IMR-90 (cell line): ENCODE results near the gene ANKRD16. TPM values are rescaled to one million over a fixed set of nuclear protein-coding genes. Genes with fewer than 3 reads are reported as not detected.

Experiments
- ATAC-seq: fragments of 200-7000 bp; cut with Tn5 transposase; 2 replicates; pipeline ENCODE4 v1.9.1; 2020; ENCODE audit warnings: low read depth, mild to moderate bottlenecking, moderate library complexity
- Bru-seq: library from RNA; stranded (reverse); fragments of 400-500 nt; gene quantifications from one replicate; lab custom pipeline; 2021; lab: Mats Ljungman, UMichigan
- BruChase-seq, 2 experiments: library from RNA; stranded (reverse); fragments of 400-500 nt; gene quantifications; one replicate each; lab custom pipeline; 2021; lab: Mats Ljungman, UMichigan
- BruUV-seq: library from RNA; stranded (reverse); fragments of 400-500 nt; replicated peaks from 2 replicates; lab custom pipeline; 2021; lab: Mats Ljungman, UMichigan
- CTCF ChIA-PET: fragments of 300-600 bp; formaldehyde crosslinking; extraction: SDS; loops from one replicate; lab custom pipeline; 2021; ENCODE audit warnings: antibody characterized with exemption; lab: Yijun Ruan, JAX
- POLR2A ChIA-PET: fragments of 300-600 bp; sonication (Branson Sonifier 250); formaldehyde crosslinking; loops from one replicate; lab custom pipeline; 2022; ENCODE audit warnings: antibody characterized with exemption; ENCODE audit not compliant: unreplicated experiment; lab: Charles Lee
- DNase-seq: peaks from one replicate; pipeline ENCODE4 v3.0.0; 2013
- H2AFZ ChIP-seq: replicated peaks from 2 replicates; pipeline ENCODE3; 2013; ENCODE audit warnings: low read length, mild to moderate bottlenecking; ENCODE audit not compliant: poor library complexity
- H2AK5ac ChIP-seq: 2 replicates; pipeline ENCODE4 v1.6.1; 2013; ENCODE audit warnings: low read depth, low read length, inconsistent platforms
- H2AK9ac ChIP-seq: replicated peaks from 2 replicates; pipeline ENCODE3; 2013; ENCODE audit warnings: mild to moderate bottlenecking, low read depth, low read length, moderate library complexity; ENCODE audit not compliant: poor library complexity
- H2BK120ac ChIP-seq: 2 replicates; pipeline ENCODE4 v1.6.1; 2013; ENCODE audit warnings: low read depth, low read length, inconsistent platforms
- H2BK15ac ChIP-seq: 3 replicates; pipeline ENCODE4 v1.6.1; 2013; ENCODE audit warnings: low read depth, low read length, inconsistent platforms
- H2BK20ac ChIP-seq: 2 replicates; pipeline ENCODE4 v1.6.1; 2013; ENCODE audit warnings: low read depth, mild to moderate bottlenecking, inconsistent platforms, low read length, moderate library complexity
- H2BK5ac ChIP-seq: 2 replicates; pipeline ENCODE4 v1.6.1; 2013; ENCODE audit warnings: mild to moderate bottlenecking, low read depth, low read length, inconsistent platforms; ENCODE audit not compliant: poor library complexity, severe bottlenecking
- H3K14ac ChIP-seq: replicated peaks from 2 replicates; pipeline ENCODE4 v1.6.1; 2013; ENCODE audit warnings: low read depth, low read length, inconsistent platforms
- H3K18ac ChIP-seq: 2 replicates; pipeline ENCODE4 v1.6.1; 2013; ENCODE audit warnings: low read depth, low read length, control low read depth
- H3K23ac ChIP-seq: 2 replicates; pipeline ENCODE4 v1.6.1; 2013; ENCODE audit warnings: low read depth, low read length, inconsistent platforms
- H3K27ac ChIP-seq: 2 replicates; pipeline ENCODE4 v1.5.1; 2013; ENCODE audit warnings: mild to moderate bottlenecking, control low read depth, low read length; ENCODE audit not compliant: insufficient read depth
- H3K27me3 ChIP-seq: 2 replicates; pipeline ENCODE4 v1.6.1; 2013; ENCODE audit warnings: low read length; ENCODE audit not compliant: control insufficient read depth, insufficient read depth
- H3K36me3 ChIP-seq: 2 replicates; pipeline ENCODE4 v1.6.1; 2013; ENCODE audit warnings: low read length, mixed read lengths; ENCODE audit not compliant: control insufficient read depth, insufficient read depth
- H3K4ac ChIP-seq: 2 replicates; pipeline ENCODE4 v1.6.1; 2013; ENCODE audit warnings: low read depth, low read length, inconsistent platforms
- H3K4me1 ChIP-seq: 2 replicates; pipeline ENCODE4 v1.6.1; 2013; ENCODE audit warnings: low read length, mixed read lengths; ENCODE audit not compliant: control insufficient read depth, insufficient read depth
- H3K4me2 ChIP-seq: 2 replicates; pipeline ENCODE4 v1.6.1; 2013; ENCODE audit warnings: low read depth, mild to moderate bottlenecking, control low read depth, low read length, moderate library complexity
- H3K4me3 ChIP-seq: 2 replicates; pipeline ENCODE4 v1.5.1; 2013; ENCODE audit warnings: low read depth, mild to moderate bottlenecking, control low read depth, low read length, moderate library complexity; ENCODE audit not compliant: insufficient read depth
- H3K56ac ChIP-seq: 2 replicates; pipeline ENCODE4 v1.6.1; 2013; ENCODE audit warnings: low read length, inconsistent platforms; ENCODE audit not compliant: insufficient read depth; ENCODE audit errors: extremely low read depth
- H3K79me1 ChIP-seq, 2 experiments: 2 replicates each; pipeline ENCODE4 v1.6.1; 2013; ENCODE audit warnings: low read length in 2 of 2, inconsistent platforms in 1 of 2, low read depth in 1 of 2
- H3K9ac ChIP-seq: 2 replicates; pipeline ENCODE4 v1.6.1; 2013; ENCODE audit warnings: low read depth, low read length, control low read depth
- H3K9me1 ChIP-seq: 2 replicates; pipeline ENCODE4 v1.6.1; 2013; ENCODE audit warnings: low read length, inconsistent platforms; ENCODE audit not compliant: insufficient read depth
- H3K9me3 ChIP-seq: 2 replicates; pipeline ENCODE4 v1.6.1; 2013; ENCODE audit warnings: low read length; ENCODE audit not compliant: control insufficient read depth, insufficient read depth
- H4K20me1 ChIP-seq: 2 replicates; pipeline ENCODE4 v1.6.1; 2013; ENCODE audit warnings: low read length, inconsistent platforms; ENCODE audit not compliant: insufficient read depth
- H4K5ac ChIP-seq: 2 replicates; pipeline ENCODE4 v1.6.1; 2013; ENCODE audit warnings: mild to moderate bottlenecking, low read depth, low read length, control low read depth
- H4K8ac ChIP-seq, 2 experiments: 2 replicates each; pipeline ENCODE4 v1.6.1; 2013; ENCODE audit warnings: low read depth in 2 of 2, low read length in 2 of 2, control low read depth in 1 of 2, inconsistent platforms in 1 of 2
- H4K91ac ChIP-seq: 2 replicates; pipeline ENCODE4 v1.6.1; 2013; ENCODE audit warnings: low read depth, low read length, inconsistent platforms; ENCODE audit not compliant: insufficient read depth
- BHLHE40 ChIP-seq: fragments of 150-350 bp; IDR thresholded peaks from 2 replicates; pipeline ENCODE4 v1.6.1; 2016; ENCODE audit warnings: mild to moderate bottlenecking, low read depth, low read length
- CEBPB ChIP-seq: IDR thresholded peaks from 2 replicates; pipeline ENCODE4 v1.6.1; 2012; ENCODE audit warnings: low read depth, low read length, improper control_type of control experiment
- CHD1 ChIP-seq: IDR thresholded peaks from 2 replicates; pipeline ENCODE4 v1.6.1; 2012; ENCODE audit warnings: low read depth, low read length, improper control_type of control experiment
- MAZ ChIP-seq: IDR thresholded peaks from 2 replicates; pipeline ENCODE4 v1.6.1; 2012; ENCODE audit warnings: low read depth, mild to moderate bottlenecking, low read length, improper control_type of control experiment, moderate library complexity, borderline replicate concordance
- NFE2L2 ChIP-seq: fragments of 150-350 bp; IDR thresholded peaks from 2 replicates; pipeline ENCODE4 v1.6.1; 2016; ENCODE audit warnings: low read depth, mild to moderate bottlenecking, low read length
- POLR2A ChIP-seq: IDR thresholded peaks from 2 replicates; pipeline ENCODE4 v1.6.1; 2012; ENCODE audit warnings: mild to moderate bottlenecking, low read depth, low read length
- RAD21 ChIP-seq: IDR thresholded peaks from 2 replicates; pipeline ENCODE4 v1.6.1; 2012; ENCODE audit warnings: low read length, improper control_type of control experiment
- RCOR1 ChIP-seq: IDR thresholded peaks from 2 replicates; pipeline ENCODE4 v1.6.1; 2012; ENCODE audit warnings: mild to moderate bottlenecking, low read length, improper control_type of control experiment; ENCODE audit not compliant: insufficient replicate concordance
- RFX5 ChIP-seq: IDR thresholded peaks from 2 replicates; pipeline ENCODE4 v1.8.0; 2012; ENCODE audit warnings: low read depth, mild to moderate bottlenecking, low read length, moderate library complexity
- SMC3 ChIP-seq: fragments of 150-350 bp; IDR thresholded peaks from 2 replicates; pipeline ENCODE4 v1.6.1; 2016; ENCODE audit warnings: low read depth, mild to moderate bottlenecking, antibody characterized with exemption, low read length, moderate library complexity
- WGBS, 2 experiments: methylation state at CpG; one replicate each; pipeline versions ENCODE4 v1.1.5 to v1.1.7; 2013; ENCODE audit warnings: missing lambda C conversion rate in 2 of 2; ENCODE audit not compliant: insufficient read length in 1 of 2; ENCODE audit errors: extremely low coverage in 2 of 2; 5-methylcytosine and 5-hydroxymethylcytosine counted together
- dilution Hi-C: fragments of 300-500 bp; cut with HindIII; formaldehyde crosslinking; loops from one replicate; pipeline ENCODE4 v1.14.3; 2018; ENCODE audit warnings: low sequenced_read_pairs; ENCODE audit not compliant: unreplicated experiment
- in situ Hi-C: fragments of 300-500 bp; cut with MboI; formaldehyde crosslinking; loops from 3 replicates; pipeline ENCODE4 v1.14.3; 2019; ENCODE audit warnings: low sequenced_read_pairs, inconsistent platforms, mixed read lengths
- intact Hi-C: fragments of 100-400 bp; cut with micrococcal nuclease; formaldehyde crosslinking; loops from 2 replicates; pipeline ENCODE4 v1.10.0; 2022
- long read RNA-seq: library from polyadenylated mRNA; unstranded; transcript quantifications from one replicate; pipeline ENCODE4 v2.0.0, GENCODE V29; 2021; ENCODE audit not compliant: unreplicated experiment
- polyA plus RNA-seq, 3 experiments: library from polyadenylated mRNA; depleted of rRNA; stranded (reverse); fragments of >200 nt; gene quantifications; 2 replicates each; pipeline ENCODE4 v1.2.3, GENCODE V29; 2012; ENCODE audit warnings: low replicate concordance in 1 of 3
- total RNA-seq: library from RNA; depleted of rRNA; stranded (reverse); fragments of >200 nt; gene quantifications from 2 replicates; pipeline ENCODE4 v1.2.3, GENCODE V29; 2012; rRNA removed
- TF ChIP-seq, protein P1 (sequence below): conservative IDR thresholded peaks from 2 replicates; pipeline ENCODE4 v1.5.1; 2012; ENCODE audit warnings: mild to moderate bottlenecking, low read depth, low read length, improper control_type of control experiment
- TF ChIP-seq, protein P2 (sequence below): fragments of 150-350 bp; IDR thresholded peaks from 2 replicates; pipeline ENCODE4 v1.6.1; 2017; ENCODE audit warnings: mild to moderate bottlenecking, antibody characterized with exemption, low read length, low read depth

The ANKRD16 gene
- 3.3 and 5.7 TPM in 2 replicates for total RNA-seq
- 5.1 and 6.3 TPM in 2 replicates for polyA plus RNA-seq (2012; rRNA removed)
- 2.9 and 5.4 TPM in 2 replicates for polyA plus RNA-seq (2012; cell fraction: cytosol; rRNA removed)
- polyA plus RNA-seq (2012; cell fraction: nucleus; rRNA removed; ENCODE audit: low replicate concordance), result 11.0 and 15.6 TPM in 2 replicates
- percentile 74 among the genes with signal in this experiment for Bru-seq, nascent RNA
- percentile 87 among the genes with signal in this experiment for BruChase-seq, experiment 1, labeled RNA remaining after a 6-hour chase
- percentile 85 among the genes with signal in this experiment for BruChase-seq, experiment 2, labeled RNA remaining after a 2-hour chase
- long read RNA-seq, transcript ANKRD16-202 (7 exons, 1,646 nt), result major isoform, 10 of 22 reads
- long read RNA-seq, partial matches to known transcripts, result 2 of 22 reads
- long read RNA-seq, other reads (novel, unspliced or antisense), result 6 of 22 reads

DNA sequence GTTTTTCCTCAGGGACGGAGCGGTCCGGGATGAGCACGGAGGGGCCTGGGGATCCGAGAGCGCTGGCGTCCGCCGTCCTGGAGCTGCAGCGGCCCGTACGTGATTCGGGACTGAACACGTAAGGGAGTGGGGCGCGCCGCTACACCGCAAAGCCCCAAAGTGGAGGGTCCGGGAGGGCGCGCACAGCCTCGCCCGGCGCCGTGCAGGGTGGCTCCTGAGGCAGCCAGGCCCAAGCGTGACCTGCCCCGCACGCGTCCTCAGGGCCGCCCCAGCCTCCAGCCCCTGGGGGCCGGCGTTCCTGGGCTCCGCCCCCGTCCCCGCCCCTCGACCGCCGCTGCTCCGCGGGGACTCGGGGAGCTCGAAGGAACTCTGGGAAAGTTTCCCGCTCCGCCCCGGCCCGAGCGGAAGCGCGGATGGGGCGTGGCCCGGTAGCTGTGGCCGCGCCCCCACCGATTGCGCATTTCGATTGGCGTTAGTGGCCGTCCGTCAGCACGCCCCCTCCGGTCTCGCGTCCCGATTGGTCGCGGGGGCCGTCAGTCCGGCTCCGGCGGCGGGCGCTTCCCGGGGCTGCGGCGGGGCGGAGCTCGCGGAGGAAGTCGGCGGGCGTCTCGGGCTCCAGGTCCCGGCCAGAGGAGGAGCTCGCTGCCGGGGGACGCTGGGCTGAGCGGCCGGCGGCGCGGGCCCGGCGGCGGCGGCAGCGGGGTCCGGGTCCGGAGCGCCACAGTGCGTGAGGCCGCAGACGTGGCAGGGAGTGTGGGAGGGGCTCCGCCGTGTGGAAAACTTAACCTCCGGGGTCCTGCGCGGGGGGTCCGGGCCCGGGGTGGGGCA lies at the start of gene ANKRD16, which contains the start of gene FBH1:
TSS of gene ANKRD16 (minus strand) at position 270 of the 828 bp plus-strand sequence. CDS start 539 bp downstream, outside the sequence.
TSS of gene FBH1 (plus strand) at position 620 of the 828 bp plus-strand sequence. CDS start at position 723, 103 bp downstream.
- H3K4me1 ChIP-seq, result peaks cover 14% of the 10 kb centered on the region
- ATAC-seq (peak; percentile 89), DNase-seq (peak; percentile 99)
- H2BK15ac ChIP-seq, result no peak within 1 kb of the TSS
- peak within 1 kb of the TSS; percentile 59 for H3K18ac ChIP-seq
- 0 out of 2 replicates have a peak within 1 kb of the TSS, but pooled peaks have one; percentile 29 for H2BK20ac ChIP-seq
- H3K4ac ChIP-seq, result peak within 1 kb of the TSS; percentile 91
- H2BK120ac ChIP-seq, result peak within 1 kb of the TSS; percentile 72; the same call in 1 of the 2 replicates
- peak within 1 kb of the TSS; percentile 76 for H3K14ac ChIP-seq
- H2AK9ac ChIP-seq, result peak within 1 kb of the TSS; percentile 94
- H2BK5ac ChIP-seq, result peak within 1 kb of the TSS; percentile 71
- H3K56ac ChIP-seq, result peak within 1 kb of the TSS; percentile 71
- dilution Hi-C loops (no loop called here), intact Hi-C loops (loop anchor here (5.0 kb wide), 3 partner anchors 37 to 203 kb away; partner anchors contain the start of gene GDI2), in situ Hi-C loops (loop anchor here (10.0 kb wide), 1 partner anchor 205 kb away; the partner anchor contains the start of gene TASOR2)
- WGBS, 2 experiments, result 1% methylated on average over 43 of the region's 109 CpGs; no CpG with 5 or more reads in 1 of the 2 experiments
- no TSS peak for BruUV-seq
- H4K8ac ChIP-seq, result peak within 1 kb of the TSS; percentile 61 to 86; a peak in 3 of 4 replicates
- H3K36me3 ChIP-seq, result peaks cover 15% of the 10 kb centered on the region
- peaks cover 34 to 54% of the 10 kb centered on the region in 2 experiments for H3K79me1 ChIP-seq
- H4K20me1 ChIP-seq, result peaks cover 49% of the 10 kb centered on the region
- H3K4me3 ChIP-seq, result peak within 1 kb of the TSS; percentile 99
- H3K27me3 ChIP-seq, result no peaks in the 10 kb centered on the region
- H3K4me2 ChIP-seq, result peak within 1 kb of the TSS; percentile 100
- peak within 1 kb of the TSS; percentile 97 for H3K23ac ChIP-seq
- no peaks in the 10 kb centered on the region for H3K9me3 ChIP-seq
- peak within 1 kb of the TSS; percentile 96 for H3K9ac ChIP-seq
- peaks cover 19% of the 10 kb centered on the region for H3K9me1 ChIP-seq
- POLR2A ChIA-PET, result interaction anchor here (1.2 kb wide), 1 partner anchor 76 kb away, joined by 3 read pairs; the partner anchor contains the start of gene GDI2
- H3K27ac ChIP-seq, result peak within 1 kb of the TSS; percentile 90
- H4K91ac ChIP-seq, result peak within 1 kb of the TSS; percentile 47; the same call in 1 of the 2 replicates
- H2AFZ ChIP-seq, result peak within 1 kb of the TSS; percentile 99
- CTCF ChIA-PET, result no interaction called here
- peak within 1 kb of the TSS; percentile 74; the same call in 1 of the 2 replicates for H2AK5ac ChIP-seq
- peak within 1 kb of the TSS; percentile 21 for H4K5ac ChIP-seq
- TF ChIP-seq BHLHE40 (peak; percentile 61), SMC3 (no peak), POLR2A (peak; percentile 89), CEBPB (no peak), RAD21 (no peak), RFX5 (no peak), MAZ (peak; percentile 84), RCOR1 (no peak), CHD1 (no peak), NFE2L2 (no peak)
- TF ChIP-seq, protein P1, sequence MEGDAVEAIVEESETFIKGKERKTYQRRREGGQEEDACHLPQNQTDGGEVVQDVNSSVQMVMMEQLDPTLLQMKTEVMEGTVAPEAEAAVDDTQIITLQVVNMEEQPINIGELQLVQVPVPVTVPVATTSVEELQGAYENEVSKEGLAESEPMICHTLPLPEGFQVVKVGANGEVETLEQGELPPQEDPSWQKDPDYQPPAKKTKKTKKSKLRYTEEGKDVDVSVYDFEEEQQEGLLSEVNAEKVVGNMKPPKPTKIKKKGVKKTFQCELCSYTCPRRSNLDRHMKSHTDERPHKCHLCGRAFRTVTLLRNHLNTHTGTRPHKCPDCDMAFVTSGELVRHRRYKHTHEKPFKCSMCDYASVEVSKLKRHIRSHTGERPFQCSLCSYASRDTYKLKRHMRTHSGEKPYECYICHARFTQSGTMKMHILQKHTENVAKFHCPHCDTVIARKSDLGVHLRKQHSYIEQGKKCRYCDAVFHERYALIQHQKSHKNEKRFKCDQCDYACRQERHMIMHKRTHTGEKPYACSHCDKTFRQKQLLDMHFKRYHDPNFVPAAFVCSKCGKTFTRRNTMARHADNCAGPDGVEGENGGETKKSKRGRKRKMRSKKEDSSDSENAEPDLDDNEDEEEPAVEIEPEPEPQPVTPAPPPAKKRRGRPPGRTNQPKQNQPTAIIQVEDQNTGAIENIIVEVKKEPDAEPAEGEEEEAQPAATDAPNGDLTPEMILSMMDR, result no peak; the same call in 1 of the 2 replicates
- TF ChIP-seq, protein P2, sequence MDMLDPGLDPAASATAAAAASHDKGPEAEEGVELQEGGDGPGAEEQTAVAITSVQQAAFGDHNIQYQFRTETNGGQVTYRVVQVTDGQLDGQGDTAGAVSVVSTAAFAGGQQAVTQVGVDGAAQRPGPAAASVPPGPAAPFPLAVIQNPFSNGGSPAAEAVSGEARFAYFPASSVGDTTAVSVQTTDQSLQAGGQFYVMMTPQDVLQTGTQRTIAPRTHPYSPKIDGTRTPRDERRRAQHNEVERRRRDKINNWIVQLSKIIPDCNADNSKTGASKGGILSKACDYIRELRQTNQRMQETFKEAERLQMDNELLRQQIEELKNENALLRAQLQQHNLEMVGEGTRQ, result no peak
